NCI-H146 (cell line): Measurements from ENCODE around the gene MARCHF9.
A peak's percentile ranks its signal among the peaks of the same experiment; 100 is the strongest.

Experiments
- DNase-seq: peaks from one replicate; lab custom pipeline; 2025; lab: John Stamatoyannopoulos, UW

Gene MARCHF9

DNA sequence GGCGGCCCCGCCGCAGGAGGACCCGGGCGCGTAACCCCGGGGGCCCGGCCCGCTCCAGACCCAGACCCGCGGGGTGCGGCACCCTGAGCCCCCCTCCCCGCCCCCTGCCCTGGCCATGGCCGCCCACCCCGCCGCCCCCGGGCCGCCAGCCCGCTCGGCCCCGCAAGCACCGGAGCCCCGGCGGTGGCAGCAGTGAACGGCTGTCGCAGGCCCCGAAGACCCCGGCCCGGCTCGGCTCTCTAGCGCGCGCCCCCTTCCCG lies 221 bp downstream of the MARCHF9 start:
- no peak for DNase-seq

DNA sequence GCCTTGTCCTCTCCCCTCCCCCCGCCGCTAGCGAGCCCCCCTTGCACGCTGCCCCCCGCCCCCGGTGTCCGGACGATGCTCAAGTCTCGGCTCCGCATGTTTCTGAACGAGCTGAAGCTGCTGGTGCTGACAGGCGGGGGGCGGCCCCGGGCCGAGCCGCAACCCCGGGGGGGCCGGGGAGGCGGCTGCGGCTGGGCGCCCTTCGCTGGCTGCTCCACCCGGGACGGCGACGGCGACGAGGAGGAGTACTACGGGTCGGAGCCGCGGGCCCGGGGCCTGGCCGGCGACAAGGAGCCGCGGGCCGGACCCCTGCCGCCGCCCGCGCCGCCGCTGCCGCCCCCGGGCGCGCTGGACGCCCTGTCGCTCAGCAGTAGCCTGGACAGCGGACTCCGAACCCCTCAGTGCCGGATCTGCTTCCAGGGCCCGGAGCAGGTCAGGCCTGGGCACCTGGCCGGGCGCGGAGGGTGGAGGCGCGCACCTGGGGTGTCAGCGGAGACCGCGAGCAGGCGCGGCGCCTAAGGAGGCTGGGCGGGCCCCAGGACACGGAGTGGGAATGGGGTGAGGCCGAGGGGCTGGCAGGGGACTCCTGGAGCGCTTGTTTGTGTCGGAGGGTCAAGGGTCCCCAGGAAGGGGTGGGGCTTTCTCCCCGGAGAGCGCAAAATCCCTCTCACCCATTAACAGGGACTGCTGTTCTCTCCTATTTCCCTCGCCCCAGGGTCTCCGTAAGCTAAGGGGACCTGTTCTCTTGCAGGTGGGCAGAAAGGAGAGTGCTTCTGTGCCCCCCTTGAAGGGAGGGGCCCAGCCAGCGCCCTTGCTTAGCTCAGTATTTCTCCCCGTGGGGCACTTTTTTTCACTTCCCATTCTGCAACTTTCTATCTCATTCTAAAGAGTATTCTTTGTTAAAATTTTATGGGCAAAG lies 810 bp downstream of the MARCHF9 start:
- peak; percentile 74 for DNase-seq

DNA sequence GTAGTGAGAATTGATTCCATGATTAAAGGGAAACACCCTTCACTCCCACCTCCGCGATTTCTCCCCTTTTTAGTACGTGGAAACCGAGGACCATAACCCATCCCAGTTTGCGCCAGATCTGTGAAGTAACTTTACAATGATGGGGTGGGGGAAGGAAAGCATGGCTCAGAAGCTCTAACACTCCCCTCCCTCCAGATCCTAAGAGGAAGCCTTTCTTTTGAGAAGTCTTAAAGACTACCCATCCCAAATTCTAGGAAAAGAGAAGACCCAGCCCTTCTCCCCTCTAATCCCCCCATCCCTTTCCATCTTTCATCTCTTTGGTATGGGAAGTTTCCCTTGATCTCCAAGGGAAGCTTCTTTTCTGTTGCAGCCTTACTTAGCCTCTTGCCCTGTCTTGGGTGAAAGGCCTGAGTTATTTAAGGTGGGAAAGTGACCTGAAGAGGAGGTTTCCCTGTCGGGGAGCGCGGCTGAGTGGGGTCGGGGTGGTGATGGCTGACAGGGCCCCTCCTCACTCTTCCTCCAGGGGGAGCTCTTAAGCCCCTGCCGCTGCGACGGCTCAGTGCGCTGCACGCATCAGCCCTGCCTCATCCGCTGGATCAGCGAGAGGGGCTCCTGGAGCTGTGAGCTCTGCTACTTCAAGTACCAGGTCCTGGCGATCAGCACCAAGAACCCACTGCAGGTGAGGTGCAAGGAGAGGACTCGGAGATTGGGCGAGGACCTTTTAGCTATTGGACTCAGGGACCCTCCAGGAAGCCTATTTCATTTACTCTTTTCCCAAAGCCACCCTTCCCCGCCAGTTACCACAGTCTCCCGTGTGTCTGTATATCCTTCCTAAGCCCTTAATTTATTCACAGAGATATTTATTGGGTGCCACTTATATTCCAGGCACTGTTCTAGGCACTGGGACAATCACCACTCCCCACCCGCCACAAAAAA lies 1.8 kb downstream of the MARCHF9 start:
- DNase-seq: peak; percentile 10

DNA sequence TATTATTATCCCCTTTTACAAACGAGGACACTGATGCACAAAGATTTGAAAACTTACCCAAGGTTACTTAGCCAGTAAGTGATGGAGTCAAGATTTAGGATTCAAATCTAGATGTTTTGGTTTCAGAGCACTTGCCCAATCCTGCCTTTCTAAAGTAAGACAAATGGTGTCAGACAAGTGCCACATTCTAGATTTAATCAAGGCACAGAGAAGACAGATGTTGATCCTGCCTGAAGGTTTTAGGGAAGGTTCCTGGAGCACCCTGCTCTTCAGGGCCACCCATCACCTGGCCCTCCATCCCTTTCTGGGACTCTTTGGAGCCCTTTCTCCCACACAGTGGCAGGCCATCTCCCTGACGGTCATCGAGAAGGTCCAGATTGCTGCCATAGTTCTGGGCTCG lies 2.9 kb downstream of the MARCHF9 start:
- DNase-seq: no peak

DNA sequence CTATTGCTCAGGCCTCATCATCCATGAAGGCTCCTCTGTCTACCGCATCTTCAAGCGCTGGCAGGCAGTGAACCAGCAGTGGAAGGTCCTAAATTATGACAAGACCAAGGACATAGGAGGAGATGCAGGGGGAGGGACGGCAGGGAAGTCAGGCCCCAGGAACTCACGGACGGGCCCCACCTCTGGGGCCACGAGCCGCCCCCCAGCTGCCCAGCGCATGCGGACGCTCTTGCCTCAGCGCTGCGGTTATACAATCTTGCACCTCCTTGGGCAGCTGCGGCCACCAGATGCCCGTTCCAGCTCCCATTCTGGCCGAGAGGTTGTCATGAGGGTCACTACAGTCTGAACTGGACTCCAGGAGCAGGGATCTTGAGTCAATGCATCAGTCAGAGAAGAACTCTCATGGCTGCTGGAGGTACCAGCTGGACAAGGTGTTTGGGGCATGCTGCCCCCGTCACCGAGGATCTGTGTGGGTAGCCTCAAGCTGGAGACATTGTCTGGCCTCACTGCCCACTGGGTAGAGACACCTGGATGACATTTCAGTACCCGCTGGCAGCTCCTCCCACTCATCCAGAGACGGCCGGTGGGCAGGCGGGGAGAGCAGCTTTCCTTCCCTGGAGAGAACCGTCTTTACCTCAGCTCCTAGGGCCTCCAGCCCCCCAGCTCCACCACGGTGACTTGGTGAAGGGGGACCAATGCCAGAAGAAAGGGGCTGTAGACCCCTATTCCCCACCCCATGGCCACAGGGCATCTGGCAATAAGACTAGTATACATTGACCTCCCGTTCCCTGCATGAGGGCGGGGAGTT lies 3.9 kb downstream of the MARCHF9 start:
- DNase-seq: no peak

DNA sequence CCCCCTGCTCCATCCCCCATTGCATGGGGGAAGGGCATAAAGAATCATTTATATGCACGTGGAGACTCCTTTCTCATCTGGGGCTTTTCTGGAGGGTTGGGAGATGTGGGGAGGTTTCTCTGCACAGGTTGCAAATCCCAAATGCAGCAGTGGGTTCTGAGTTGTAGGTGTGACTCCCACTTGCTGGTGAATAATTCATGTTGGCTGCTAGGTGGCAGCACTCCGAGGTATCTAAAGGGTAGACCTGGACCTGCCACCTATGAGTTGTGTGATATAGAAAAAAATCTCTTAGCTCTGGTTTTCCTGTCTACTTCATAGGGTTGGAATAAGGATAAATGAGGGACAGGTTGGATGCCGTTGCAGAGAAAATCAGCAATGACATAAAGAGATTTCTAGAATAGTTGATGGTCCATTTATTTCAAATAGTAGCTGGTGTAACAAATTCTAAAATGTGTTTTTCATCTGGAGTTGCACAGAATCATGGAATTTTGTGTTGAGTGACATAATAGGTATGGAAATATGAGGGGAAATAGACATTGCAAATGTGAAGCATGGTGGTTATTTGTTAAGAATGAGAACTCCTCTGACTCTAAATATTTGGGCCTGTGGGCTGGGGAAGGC lies 4.6 kb downstream of the MARCHF9 start:
- peak; percentile 34 for DNase-seq

DNA sequence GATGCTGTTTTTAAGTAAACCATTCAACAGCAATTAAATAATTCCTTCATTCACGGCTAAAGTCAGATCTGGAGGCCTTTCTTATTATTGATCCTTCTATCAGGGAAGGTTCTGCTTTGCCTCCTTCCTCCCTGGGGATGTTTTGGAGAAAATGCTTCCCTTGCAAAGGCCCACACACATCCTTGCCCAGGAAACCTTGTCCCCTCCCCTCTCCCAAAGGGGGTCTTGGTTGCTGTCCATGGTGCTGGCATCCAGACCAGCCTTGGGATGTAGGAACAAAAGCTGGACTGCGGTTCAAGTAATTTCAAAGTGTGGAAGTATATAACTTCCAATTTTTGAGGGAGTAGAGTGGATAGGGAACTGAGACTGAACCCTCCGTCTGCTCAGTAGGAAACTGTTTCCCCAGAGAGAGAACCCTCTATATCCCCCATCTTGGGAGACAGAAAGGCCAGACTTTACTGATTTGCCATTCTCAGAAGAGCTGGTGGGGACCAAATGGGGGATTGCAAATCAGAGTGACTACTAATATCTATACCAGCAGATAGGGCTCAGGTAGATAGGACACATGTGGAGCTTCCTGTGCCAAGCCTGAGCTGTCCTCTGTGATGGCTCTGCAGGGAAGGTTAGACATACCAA lies 5.6 kb downstream of the MARCHF9 start:
- no peak for DNase-seq

DNA sequence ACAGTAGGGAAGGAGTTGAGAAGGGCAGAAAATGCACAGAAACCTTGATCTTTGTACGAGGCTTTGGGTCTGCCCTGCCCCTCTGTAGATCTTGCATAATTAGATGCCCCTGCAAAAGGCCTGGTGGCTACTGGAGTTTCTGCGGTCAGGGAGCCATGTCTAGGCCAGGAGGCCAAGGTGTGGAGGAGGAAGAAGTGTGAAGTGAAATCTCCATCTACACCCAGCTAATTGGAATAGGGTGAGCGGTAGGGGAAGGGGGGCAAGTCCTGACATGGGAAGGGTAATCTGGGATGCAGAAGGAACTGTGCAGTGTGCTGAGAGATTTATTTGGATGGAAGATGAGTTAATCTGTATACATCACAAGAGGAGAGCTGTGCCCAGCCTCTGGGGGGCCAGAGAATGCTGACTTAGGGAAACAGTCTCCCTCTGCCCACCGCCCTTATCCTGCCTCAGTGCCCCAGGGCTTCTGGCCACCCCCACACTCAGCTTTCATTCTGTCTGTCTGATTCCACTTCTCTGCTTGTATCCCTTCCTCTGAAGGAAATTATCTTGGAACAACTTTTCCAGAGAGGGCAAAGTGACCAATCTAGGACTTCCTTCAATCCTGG lies 6.6 kb downstream of the MARCHF9 start:
- DNase-seq: no peak

DNA sequence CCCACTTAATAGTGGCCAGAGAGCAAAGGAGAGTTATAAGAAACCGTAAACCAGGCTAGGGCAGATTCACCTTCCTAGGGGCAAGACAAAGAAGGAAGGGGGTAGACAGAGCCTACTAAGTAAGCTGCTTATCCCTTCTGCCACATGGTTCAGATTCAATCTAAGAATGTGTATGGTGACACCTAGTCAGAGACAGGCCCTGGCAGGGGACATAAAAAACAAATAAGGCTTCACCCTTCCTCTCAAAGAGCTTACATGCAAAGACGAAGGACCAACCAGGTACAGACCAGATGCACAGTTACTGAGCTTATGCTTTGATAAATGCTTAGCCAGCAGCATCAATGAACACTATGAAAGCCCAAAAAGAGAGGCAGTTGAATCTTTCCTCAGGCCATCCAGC lies 7.6 kb downstream of the MARCHF9 start:
- no peak for DNase-seq

DNA sequence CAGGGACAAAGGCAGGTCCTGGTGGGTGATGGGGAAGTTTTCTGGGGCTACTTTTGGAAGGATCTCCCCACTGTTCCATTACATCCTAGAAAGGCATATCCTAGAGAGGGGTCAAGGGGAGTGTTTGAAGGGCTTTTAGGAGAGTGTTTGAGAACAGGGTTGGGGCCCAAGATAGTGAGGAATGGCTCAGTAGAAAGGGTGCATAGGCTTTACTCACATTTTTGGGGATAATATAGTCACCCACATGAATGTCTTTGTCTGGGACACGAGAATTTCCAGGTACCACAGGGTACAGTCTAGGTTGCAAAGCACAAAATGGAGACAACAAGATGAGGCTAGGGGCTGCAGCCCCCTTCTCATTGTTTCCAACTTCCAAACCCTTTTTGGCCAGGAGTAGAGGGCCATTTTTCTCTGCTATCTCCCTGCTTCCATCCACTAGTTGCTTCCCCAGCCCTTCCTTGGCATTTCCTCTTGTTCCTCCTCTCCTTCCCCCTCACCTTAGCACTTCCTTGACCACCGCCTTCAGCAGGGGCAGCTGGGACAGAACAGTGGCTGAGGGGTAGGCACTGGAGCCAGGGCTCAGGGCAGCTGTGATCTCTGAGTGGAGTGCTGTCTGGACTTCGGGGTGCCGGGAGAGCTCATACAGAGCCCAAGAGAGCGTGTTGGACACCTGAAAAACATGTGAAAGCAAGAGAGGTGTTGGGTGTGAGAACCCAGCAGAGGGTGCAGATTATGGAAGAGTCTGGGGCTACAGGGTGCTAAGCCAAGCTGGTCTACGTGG lies 9.2 kb downstream of the MARCHF9 start:
- DNase-seq: no peak

DNA sequence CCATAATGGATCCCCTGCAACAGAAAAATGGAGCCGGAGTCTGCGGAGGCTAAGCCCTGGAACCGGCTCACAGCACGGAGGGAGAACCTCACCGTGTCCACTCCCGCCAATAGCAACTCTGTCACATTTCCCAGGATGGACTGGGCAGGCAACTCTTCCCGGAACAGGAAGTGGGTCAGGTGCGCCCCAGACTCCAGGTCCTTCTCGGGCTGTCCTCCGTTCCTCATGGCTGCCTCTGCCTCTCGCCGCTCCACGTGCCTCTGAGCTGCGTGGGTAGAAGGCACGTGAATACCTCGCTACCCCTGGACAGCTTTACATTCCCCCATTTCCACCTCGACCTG lies 9.7 kb downstream of the MARCHF9 start:
- DNase-seq: peak; percentile 65

DNA sequence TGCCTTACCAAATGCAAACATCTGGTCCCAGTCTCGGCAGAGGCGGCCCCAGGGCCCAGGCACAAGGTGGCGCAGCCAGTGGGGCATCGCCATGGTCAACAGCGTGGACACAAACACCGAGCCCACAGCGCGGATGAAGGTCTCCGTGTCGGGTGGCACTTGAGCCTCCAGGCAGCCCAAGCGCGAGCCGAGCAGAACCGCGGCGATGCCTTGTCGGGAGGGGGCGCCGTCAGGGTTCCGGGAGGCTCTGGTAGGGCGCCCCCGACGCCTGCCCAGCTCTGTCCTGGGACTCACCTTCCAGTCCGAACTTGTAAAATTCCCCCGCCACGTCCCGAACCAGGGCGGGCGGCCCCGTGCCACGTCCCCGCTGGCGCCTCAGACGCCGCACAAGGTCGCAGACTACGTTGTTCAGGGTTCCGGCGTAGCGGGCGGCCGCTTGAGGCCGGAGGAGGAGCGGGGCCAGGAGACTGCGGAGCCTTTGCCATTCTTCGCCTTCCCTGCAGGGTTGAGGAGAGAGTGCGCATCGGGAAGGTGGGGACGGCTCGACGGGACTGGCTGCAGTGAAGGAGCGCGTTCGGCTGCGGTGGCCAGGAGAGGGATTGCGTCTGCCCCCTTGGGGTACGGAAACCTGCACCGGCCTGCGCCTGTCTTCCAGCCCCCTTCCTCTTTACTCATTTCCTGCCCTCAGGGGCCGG lies 10.2 kb downstream of the MARCHF9 start:
- peak; percentile 55 for DNase-seq

DNA sequence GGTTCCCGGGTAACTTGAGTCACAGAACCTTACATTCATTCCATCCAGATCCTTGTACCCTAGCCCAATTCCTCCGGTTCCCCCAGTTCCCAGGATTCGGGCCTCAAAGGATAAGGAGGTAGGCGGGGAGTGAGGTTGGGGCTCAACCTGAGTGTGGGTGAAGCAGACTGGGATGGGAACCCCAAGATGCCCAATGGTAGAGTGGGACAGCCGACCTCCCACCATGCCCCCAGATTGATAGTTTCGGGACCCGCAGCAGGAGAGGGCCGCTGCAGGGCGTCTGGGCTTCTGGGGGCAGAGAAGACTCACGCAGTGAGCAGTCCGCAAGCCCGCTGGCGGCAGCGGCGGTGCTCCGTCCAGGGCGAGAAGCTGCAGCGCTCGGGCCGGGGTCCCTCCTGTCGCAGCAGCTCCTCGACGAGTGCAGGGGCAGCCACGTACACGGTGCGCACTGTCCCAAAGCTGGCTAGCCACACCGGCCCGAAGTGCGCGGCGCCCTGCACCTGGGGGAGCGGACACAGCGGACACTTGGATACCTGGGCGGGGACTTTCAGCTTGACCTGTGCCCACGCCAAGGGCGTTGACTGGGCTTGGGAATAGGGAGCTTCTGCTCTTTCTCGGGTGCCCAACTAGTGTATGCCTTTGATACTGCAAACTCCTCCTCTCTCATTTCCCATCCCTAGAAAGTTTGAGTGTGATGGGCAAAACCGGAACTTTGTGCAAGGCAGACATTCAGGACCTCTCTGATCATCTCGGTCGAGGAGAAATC lies 11.0 kb downstream of the MARCHF9 start:
- peak; percentile 17 for DNase-seq

DNA sequence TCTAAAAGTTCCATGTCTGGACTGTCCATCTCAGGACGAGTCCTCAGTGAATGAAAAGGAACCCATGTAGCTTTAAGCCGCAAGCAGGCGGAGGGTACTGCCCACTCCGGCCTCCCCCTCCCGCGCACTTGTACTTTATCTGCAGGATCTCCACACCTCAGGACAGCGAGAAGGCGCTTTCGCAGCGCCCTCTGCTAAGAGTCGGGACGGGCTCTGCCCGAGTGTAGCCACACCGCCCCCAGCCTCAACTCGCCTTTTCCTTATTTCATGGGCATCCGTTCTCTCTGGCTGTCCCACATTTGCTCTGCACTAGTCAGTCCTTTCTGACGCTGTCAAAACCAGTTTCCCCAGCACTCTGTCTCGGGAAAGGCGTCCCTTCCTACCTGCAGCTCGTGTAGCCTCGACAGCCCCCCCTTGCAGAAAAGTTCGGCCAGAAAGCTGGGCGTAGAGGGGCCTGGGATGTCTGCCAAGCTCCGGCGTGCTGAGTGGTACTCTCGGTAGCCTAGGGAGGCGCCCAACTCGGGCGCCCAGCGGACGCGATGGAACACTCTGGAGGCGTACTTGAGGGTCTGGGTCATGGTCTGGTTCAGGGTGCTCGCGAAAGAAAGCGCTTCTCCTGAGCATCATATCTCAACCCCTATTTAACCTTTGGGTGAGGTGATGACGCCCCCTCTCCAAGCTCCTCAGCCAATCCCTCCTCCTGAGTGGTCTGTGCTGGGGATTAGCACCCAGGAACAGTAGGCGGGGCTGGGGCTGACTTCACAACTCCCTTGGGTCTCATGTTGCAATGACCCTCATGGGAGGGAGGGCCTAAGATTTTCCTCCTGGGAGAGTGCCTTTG lies 11.8 kb downstream of the MARCHF9 start, which contains the start of gene CYP27B1:
Gene CYP27B1 (minus strand): TSS at position 615 of the 841 bp plus-strand sequence. CDS start 37 bp downstream, at position 578.
- DNase-seq: peak; percentile 10

DNA sequence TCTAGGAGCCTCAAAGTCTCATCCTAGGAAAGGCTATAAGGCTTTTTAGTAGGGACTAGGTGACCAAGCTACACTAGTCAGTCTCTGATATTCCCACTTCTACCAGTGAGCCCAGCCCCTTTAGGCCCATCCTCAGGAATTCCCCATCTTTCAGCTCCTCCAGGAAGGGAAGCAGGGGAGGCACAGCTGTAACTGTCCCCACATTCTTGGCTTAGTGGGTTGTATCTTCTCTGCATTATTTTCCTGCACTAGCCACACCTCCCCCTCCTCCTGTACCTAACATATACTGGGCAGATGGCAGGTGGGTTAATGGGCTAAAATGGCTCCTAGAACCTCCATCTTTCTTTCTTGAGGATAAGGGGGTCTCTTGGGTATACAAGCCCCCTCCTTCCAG lies 12.4 kb downstream of the MARCHF9 start:
- no peak for DNase-seq

DNA sequence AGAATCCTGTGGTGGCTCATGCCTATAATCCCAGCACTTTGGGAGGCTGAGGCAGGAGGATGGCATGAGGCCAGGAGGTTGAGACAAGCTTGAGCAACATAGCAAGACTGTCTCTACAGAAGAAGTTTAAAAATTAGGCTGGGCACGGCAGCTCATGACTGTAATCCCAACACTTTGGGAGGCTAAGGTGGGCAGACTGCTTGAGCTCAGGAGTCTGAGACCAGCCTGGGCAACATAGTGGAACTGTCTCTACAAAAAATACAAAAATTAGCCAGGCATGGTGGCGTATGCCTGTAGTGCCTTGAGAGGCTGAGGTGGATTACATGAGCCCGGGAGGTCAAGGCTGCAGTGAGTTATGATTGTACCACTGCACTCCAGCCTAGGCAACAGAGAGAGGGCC lies 13.0 kb downstream of the MARCHF9 start:
- no peak for DNase-seq

DNA sequence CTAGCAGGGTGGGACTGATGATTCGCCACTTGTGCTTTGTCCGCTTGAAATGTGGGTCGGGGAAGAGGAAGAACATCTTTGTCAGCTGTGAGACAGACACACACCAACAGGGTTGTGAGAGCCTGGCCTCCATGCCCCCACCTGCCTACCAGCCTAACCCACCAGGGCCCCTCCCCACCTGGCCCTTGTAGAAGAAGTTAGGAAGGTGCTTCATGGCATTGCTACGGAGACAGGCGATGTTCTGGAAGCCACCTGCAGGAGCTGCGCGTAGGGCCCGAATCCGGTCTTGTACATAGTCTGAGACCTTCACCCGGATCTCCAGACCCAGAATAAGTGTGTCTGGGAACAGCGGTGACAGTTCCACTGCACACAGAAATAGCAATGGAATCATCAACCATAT lies 14.7 kb downstream of the MARCHF9 start:
- no peak for DNase-seq

DNA sequence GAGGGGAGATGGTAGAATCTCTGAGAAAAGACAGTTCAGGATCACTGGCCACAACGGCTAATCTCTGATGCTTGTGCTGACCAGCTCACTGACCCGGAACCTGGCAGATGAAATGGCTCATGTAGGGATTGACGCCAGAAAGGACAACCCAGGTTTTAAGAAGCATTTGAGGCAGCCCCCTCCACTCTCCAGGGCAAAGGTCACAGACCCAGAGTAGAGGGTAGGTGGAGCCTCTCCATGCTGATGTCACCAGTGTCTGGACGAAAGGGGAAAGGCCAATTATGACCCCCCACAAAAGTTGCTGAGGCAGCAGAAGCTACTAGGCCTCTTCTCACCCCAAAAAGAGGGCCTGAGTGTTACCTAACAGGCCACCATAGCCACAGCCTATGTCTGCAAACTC lies 15.8 kb downstream of the MARCHF9 start:
- no peak for DNase-seq
